Stomach (tissue), 9 donors: ENCODE results near the gene PTH2. TPM values are rescaled to one million over a fixed set of nuclear protein-coding genes. Genes with fewer than 3 reads are reported as not detected.

Experiments used
- DNase-seq, 2 donors: peaks; one replicate each; pipeline versions ENCODE4 v3.0.0 to v3.0.0-alpha.2; 2013 to 2019
- H3K27ac ChIP-seq, 5 donors: fragments of 200-600 bp in 4 of 5; sonication (generic) in 4 of 5; one replicate each; pipeline ENCODE4 v1.5.1; 2013 to 2019; ENCODE audit warnings: mild to moderate bottlenecking in 1 of 5, moderate library complexity in 1 of 5
- H3K27me3 ChIP-seq, 3 donors: fragments of 200-600 bp; sonication (generic); one replicate each; pipeline ENCODE4 v1.5.1; 2017 to 2019; ENCODE audit warnings: mixed run types in 1 of 3
- H3K36me3 ChIP-seq, 4 donors: fragments of 200-600 bp; sonication (generic); 1 replicate in 3 of 4; 2 replicates in 1 of 4; pipeline ENCODE4 v1.5.1; 2016 to 2019
- H3K4me1 ChIP-seq, 4 donors: fragments of 200-600 bp; sonication (generic); one replicate each; pipeline ENCODE4 v1.5.1; 2016 to 2019
- H3K4me3 ChIP-seq, 4 donors: fragments of 200-600 bp; sonication (generic) in 3 of 4; one replicate each; pipeline ENCODE4 v1.5.1; 2016 to 2019; ENCODE audit warnings: mild to moderate bottlenecking in 1 of 4
- H3K9me3 ChIP-seq, 4 donors: fragments of 200-600 bp; sonication (generic); one replicate each; pipeline ENCODE4 v1.5.1; 2016 to 2019
- CTCF ChIP-seq, 7 experiments: fragments of 450-650 bp in 4 of 7; fragments of 200-600 bp in 3 of 7; sonication (generic) in 3 of 7; IDR thresholded peaks; one replicate each; pipeline ENCODE4 v1.5.1; 2016 to 2019; ENCODE audit warnings: antibody characterized with exemption in 7 of 7, control low read depth in 2 of 7, mild to moderate bottlenecking in 1 of 7
- EP300 ChIP-seq: sonication (generic); formaldehyde crosslinking; IDR thresholded peaks from one replicate; pipeline ENCODE4 v1.6.1; 2017; ENCODE audit warnings: antibody characterized with exemption
- POLR2A ChIP-seq, 4 donors: fragments of 450-650 bp; IDR thresholded peaks; one replicate each; pipeline ENCODE4 v1.6.1; 2016; ENCODE audit warnings: antibody characterized with exemption in 4 of 4, control low read depth in 2 of 4, mild to moderate bottlenecking in 1 of 4, moderate library complexity in 1 of 4
- POLR2AphosphoS5 ChIP-seq, 3 donors: sonication (generic); formaldehyde crosslinking; IDR thresholded peaks; one replicate each; pipeline ENCODE4 v1.6.1; 2016; ENCODE audit warnings: antibody characterized with exemption in 3 of 3
- WGBS, 5 donors: extraction: QIAGEN DNeasy Blood & Tissue Kit in 3 of 5; methylation state at CpG; one replicate each; pipeline versions ENCODE4 v1.1.5 to v1.1.7; 2013 to 2018; 5-methylcytosine and 5-hydroxymethylcytosine counted together
- intact Hi-C: fragments of 100-400 bp; cut with DNase I; formaldehyde crosslinking; loops from one replicate; pipeline ENCODE4 v1.15.1; 2023; ENCODE audit warnings: low total_unique reads
- polyA plus RNA-seq, 3 donors: library from polyadenylated mRNA; stranded (reverse); fragments of 200-250 nt; gene quantifications; one replicate each; pipeline ENCODE4 v1.2.3, GENCODE V29; 2013
- total RNA-seq, 5 donors: library from RNA; depleted of rRNA; stranded (reverse); fragments of >200 nt; gene quantifications; one replicate each; pipeline versions ENCODE4 v1.1.0 to v1.2.3, GENCODE V29; 2014 to 2016
- donor health status: healthy with polysubstance abuse.
- donor health status: Bipolar disorder and iron deficiency.
- donor health status: healthy.

Gene PTH2
- total and polyA plus RNA-seq, 8 donors: not detected

DNA sequence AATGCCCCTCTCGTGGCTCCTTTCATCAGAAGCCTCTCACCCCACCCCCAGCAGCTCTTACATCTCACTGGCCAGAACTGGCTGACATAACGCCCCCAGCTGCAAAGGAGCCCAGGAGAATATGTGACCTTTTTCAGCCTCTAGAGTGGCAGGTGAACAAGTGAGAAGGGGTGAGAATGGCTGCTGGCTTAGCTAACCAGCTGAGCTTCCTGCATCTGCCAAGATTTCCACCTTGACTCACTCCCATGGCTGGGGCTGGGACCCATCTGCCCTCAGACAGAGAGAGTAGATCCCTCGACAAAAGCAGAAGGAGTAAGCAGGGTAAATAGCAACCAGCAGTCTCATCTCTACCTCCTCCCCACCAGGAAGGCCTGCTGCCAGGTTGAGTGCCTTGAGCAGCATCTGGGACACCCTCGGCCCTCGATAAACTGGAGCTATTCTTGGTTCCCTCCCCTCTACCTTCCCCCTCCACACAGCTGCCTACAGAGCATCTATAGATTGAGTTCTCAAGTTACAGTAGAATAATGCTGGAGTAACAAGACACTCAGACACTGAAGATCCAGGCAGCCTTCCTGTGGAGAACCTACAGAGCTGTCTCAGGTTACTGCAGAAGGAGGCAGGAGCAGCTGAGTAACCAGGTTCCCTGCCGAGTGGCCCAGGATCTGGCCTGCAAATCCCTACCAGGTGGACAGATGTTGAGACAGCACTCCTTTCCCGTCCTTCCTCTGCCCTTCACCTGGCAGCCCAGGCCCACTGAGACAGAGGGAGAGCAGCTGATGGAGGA, 19.6 kb downstream of the PTH2 start:
- Histone ChIP-seq H3K4me1 (no peaks in the 10 kb centered on the region), H3K36me3 (no peaks in the 10 kb centered on the region), H3K4me3 (no peak overlapping the region), H3K27me3 (peaks cover 0 to 40% (median 0%) of the 10 kb centered on the region in 3 donors), H3K27ac (no peak overlapping the region), H3K9me3 (no peaks in the 10 kb centered on the region)
- TF ChIP-seq POLR2AphosphoS5 (IDR thresholded peaks at IDR 0.05): no peak
- no peak for TF ChIP-seq EP300
- no peak for TF ChIP-seq POLR2A (IDR thresholded peaks at IDR 0.05)
- no peak for TF ChIP-seq CTCF (IDR thresholded peaks at IDR 0.05)
- intact Hi-C loops: no loop called here
- WGBS, 5 donors: 47 to 56% (median 51%) methylated on average over 6 to 7 of the region's 7 CpGs
- no peak for DNase-seq

DNA sequence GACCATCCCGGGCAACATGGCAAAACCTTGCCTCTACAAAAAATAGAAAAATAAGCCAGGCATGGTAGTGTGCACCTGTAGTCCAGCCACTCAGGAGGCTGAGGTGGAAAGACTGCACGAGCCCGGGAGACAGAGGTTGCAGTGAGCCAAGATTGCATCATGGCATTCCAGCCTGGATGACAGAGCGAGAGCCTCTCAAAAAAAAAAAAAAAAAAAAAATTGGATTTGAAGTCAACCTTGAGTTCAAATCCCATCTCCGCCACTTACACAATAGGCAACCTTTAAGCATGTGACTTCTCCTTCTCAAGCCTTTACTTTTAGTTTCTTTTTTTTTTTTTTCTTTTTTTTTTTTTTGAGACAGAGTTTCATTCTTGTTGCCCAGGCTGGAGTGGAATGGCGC, 23.2 kb downstream of the PTH2 start:
- H3K4me3 ChIP-seq: no peak overlapping the region
- H3K9me3 ChIP-seq: no peaks in the 10 kb centered on the region
- peaks cover 0 to 48% (median 0%) of the 10 kb centered on the region in 3 donors for H3K27me3 ChIP-seq
- no peaks in the 10 kb centered on the region for H3K36me3 ChIP-seq
- TF ChIP-seq CTCF (IDR thresholded peaks at IDR 0.05): no peak
- TF ChIP-seq EP300: no peak
- no peak for TF ChIP-seq POLR2A (IDR thresholded peaks at IDR 0.05)
- TF ChIP-seq POLR2AphosphoS5 (IDR thresholded peaks at IDR 0.05): no peak
- DNase-seq: no peak
- intact Hi-C loops: no loop called here
- H3K27ac ChIP-seq: no peak overlapping the region
- 87 to 93% (median 90%) methylated on average over 6 of the region's 6 CpGs for WGBS, 5 donors
- H3K4me1 ChIP-seq: no peaks in the 10 kb centered on the region

DNA sequence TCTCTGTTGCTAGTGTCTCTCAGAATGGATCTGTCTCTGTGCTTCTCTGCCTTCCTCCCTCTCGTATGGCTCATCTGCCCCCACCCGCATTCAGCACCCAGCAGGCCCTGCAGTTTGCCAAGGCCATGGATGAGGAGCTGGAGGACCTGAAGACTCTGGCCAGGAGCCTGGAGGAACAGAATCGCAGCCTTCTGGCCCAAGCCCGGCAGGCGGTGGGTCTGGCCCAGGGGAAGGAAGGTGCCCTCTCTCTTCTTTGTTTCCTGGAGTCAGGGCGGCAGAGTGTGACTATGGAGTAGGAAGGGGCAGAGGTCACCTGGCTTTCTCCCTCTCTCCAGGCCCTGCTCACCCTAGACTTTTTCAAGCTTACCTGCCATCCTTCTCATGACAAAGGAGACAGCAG, 24.3 kb downstream of the PTH2 start:
- no peaks in the 10 kb centered on the region for H3K9me3 ChIP-seq
- H3K4me1 ChIP-seq: no peaks in the 10 kb centered on the region
- 83 to 91% (median 84%) methylated on average over 6 of the region's 6 CpGs for WGBS, 5 donors
- peaks cover 0 to 55% (median 6%) of the 10 kb centered on the region in 3 donors for H3K27me3 ChIP-seq
- H3K27ac ChIP-seq: no peak overlapping the region
- H3K36me3 ChIP-seq: no peaks in the 10 kb centered on the region
- intact Hi-C loops: loop anchor here (5.0 kb wide), 1 partner anchor 33 kb away; no protein-coding TSS in a partner anchor
- TF ChIP-seq POLR2A (IDR thresholded peaks at IDR 0.05) (no peak), POLR2AphosphoS5 (IDR thresholded peaks at IDR 0.05) (no peak), CTCF (IDR thresholded peaks at IDR 0.05) (no peak), EP300 (no peak)
- no peak overlapping the region for H3K4me3 ChIP-seq
- DNase-seq: no peak

DNA sequence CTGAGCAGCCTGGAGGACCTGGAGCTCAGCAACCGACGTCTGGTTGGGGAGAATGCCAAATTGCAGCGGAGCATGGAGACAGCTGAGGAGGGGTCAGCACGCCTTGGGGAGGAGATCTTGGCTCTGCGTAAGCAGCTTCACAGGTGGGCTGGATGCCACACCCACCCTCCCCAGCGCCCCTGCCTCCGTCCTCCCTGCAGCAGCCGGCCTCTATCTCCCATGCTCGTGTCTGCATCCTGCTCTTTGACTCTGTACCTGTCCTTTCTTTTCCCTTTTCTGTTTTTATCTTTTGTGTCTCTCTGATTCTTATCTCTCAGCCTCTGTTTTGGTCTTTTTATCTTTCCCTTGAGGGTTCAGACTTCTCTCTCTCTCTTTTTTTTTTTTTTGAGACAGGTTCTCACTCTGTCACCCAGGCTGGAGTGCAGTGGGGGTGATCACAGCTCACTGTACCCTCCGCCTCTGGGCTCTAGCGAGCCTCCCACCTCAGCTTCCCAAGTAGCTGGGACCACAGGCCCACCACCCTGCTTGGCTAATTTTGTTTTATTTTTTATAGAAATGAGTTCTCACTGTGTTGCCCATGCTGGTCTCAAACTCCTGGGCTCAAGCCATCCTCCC, 25.1 kb downstream of the PTH2 start:
- Histone ChIP-seq H3K36me3 (no peaks in the 10 kb centered on the region), H3K4me1 (no peaks in the 10 kb centered on the region), H3K27ac (no peak overlapping the region), H3K4me3 (no peak overlapping the region), H3K9me3 (no peaks in the 10 kb centered on the region), H3K27me3 (peaks cover 0 to 55% (median 7%) of the 10 kb centered on the region in 3 donors)
- no peak for DNase-seq
- intact Hi-C loops: loop anchor here (5.0 kb wide), 1 partner anchor 34 kb away; no protein-coding TSS in a partner anchor
- TF ChIP-seq POLR2A (IDR thresholded peaks at IDR 0.05) (no peak), POLR2AphosphoS5 (IDR thresholded peaks at IDR 0.05) (no peak), EP300 (no peak), CTCF (IDR thresholded peaks at IDR 0.05) (no peak)
- 50 to 69% (median 53%) methylated on average over 11 of the region's 11 CpGs for WGBS, 5 donors
